Measurements from ENCODE around the gene GLRB. TPM values are rescaled to one million over a fixed set of nuclear protein-coding genes. Genes with fewer than 3 reads are reported as not detected.

GLRB gene
- total and polyA plus RNA-seq, 9 of the 15 experiments (the other 6 are each of a cell fraction or from before 2014, with no cell fraction given) = not detected

GRCh38 chr4:157075401-157075800, 549 bp upstream of the GLRB start:
- no peaks in the 10 kb centered on the region for H4K20me1 ChIP-seq (replicated peaks; ENCODE audit: control insufficient read depth, insufficient read depth, low read length)
- no peak overlapping the region for H3K27ac ChIP-seq (ENCODE audit: extremely low read depth, low read depth, low read length)
- H3K4me3 ChIP-seq = no peak overlapping the region
- FAIRE-seq = no peak
- no peaks in the 10 kb centered on the region for H3K4me1 ChIP-seq (replicated peaks in 1 of 2; ENCODE audit: control insufficient read depth in 2 of 2, insufficient read depth in 2 of 2, low read length in 2 of 2)
- no TSS peak for BruUV-seq (replicated peaks)
- intact Hi-C loops (cut with micrococcal nuclease) (no loop called here), in situ Hi-C loops (cut with MboI) (no loop called here)
- no peaks in the 10 kb centered on the region; the same call in 1 of the 2 replicates for H3K9me3 ChIP-seq (replicated peaks; ENCODE audit: control insufficient read depth, insufficient read depth, low read depth, low read length)
- DNase-seq (ENCODE audit: extremely low read depth in 1 of 4, low spot score in 3 of 4) = no peak
- TF ChIP-seq MYBL2 (IDR thresholded peaks at IDR 0.05; ENCODE audit: low read depth) (no peak), MYBL2 (CRISPR knock-in tag; IDR thresholded peaks at IDR 0.05; ENCODE audit: borderline replicate concordance) (no peak), HMG20B (CRISPR knock-in tag; IDR thresholded peaks at IDR 0.05) (no peak), ZNF12 (CRISPR knock-in tag; IDR thresholded peaks at IDR 0.05) (no peak), CLOCK (CRISPR knock-in tag; IDR thresholded peaks at IDR 0.05; ENCODE audit: borderline replicate concordance) (no peak), ZBTB8A (IDR thresholded peaks at IDR 0.05; ENCODE audit: partially characterized antibody) (no peak), ZNF408 (CRISPR knock-in tag; IDR thresholded peaks at IDR 0.05; ENCODE audit: low read depth) (no peak), ZSCAN32 (CRISPR knock-in tag; IDR thresholded peaks at IDR 0.05) (no peak), MYNN (IDR thresholded peaks at IDR 0.05) (no peak), MYNN (CRISPR knock-in tag; IDR thresholded peaks at IDR 0.05) (no peak)
- H3K79me2 ChIP-seq (ENCODE audit: control insufficient read depth, insufficient read depth, low read length) = no peaks in the 10 kb centered on the region
- ATAC-seq = no peak
- no peaks in the 10 kb centered on the region for H3K9me1 ChIP-seq (ENCODE audit: control insufficient read depth, insufficient read depth, low read length)
- ChIA-PET POLR2A (no interaction called here), CTCF (ENCODE audit: low intra/inter-chr PET ratio) (no interaction called here)
- no peak overlapping the region for H3K4me2 ChIP-seq (ENCODE audit: insufficient read depth, low read length)
- H2AFZ ChIP-seq (ENCODE audit: low read depth, low read length) = no peak overlapping the region
- no peaks in the 10 kb centered on the region for H3K27me3 ChIP-seq (ENCODE audit: control insufficient read depth in 2 of 2, insufficient read depth in 2 of 2, low read length in 2 of 2)
- 0% methylated on average over 2 of the region's 2 CpGs for WGBS (ENCODE audit: insufficient coverage, low coverage, missing lambda C conversion rate)
- no peak overlapping the region for H3K9ac ChIP-seq (ENCODE audit: insufficient read depth in 1 of 2, low read depth in 2 of 2, low read length in 2 of 2)
- H3K36me3 ChIP-seq (ENCODE audit: control insufficient read depth, insufficient read depth, low read length) = no peaks in the 10 kb centered on the region

Data from K562 (cell line).